H1 (cell line): Measurements from ENCODE around the gene CTNND2. TPM values are rescaled to one million over a fixed set of nuclear protein-coding genes. Genes with fewer than 3 reads are reported as not detected.

Source experiments
- BRCA1 ChIP-seq: IDR thresholded peaks from 2 replicates; pipeline ENCODE4 v1.6.1; 2012; ENCODE audit warnings: low read depth, low read length, improper control_type of control experiment
- CHD7 ChIP-seq: fragments of 300-600 bp; sonication (generic); IDR thresholded peaks from 2 replicates; pipeline ENCODE4 v1.7.1; 2012; ENCODE audit warnings: low read length, moderate library complexity, mild to moderate bottlenecking, inconsistent platforms; ENCODE audit not compliant: insufficient replicate concordance
- GTF2F1 ChIP-seq: IDR thresholded peaks from 2 replicates; pipeline ENCODE4 v1.6.1; 2012; ENCODE audit warnings: low read depth, low read length, improper control_type of control experiment, borderline replicate concordance
- KDM4A ChIP-seq: IDR thresholded peaks from one replicate; pipeline ENCODE4 v1.7.1; 2012; ENCODE audit warnings: low read depth, mild to moderate bottlenecking, moderate library complexity, low read length, inconsistent platforms; ENCODE audit not compliant: severe bottlenecking
- MAFK ChIP-seq: IDR thresholded peaks from 2 replicates; pipeline ENCODE4 v1.6.1; 2012; ENCODE audit warnings: low read depth, mild to moderate bottlenecking, improper control_type of control experiment, low read length
- NANOG ChIP-seq: IDR thresholded peaks from 2 replicates; pipeline ENCODE4 v1.6.1; 2011; ENCODE audit warnings: low read length, low read depth, mild to moderate bottlenecking, inconsistent platforms; ENCODE audit not compliant: insufficient read depth, poor library complexity, severe bottlenecking
- SIN3A ChIP-seq, 2 experiments: IDR thresholded peaks in 1 of 2; conservative IDR thresholded peaks in 1 of 2; 2 replicates each; pipeline ENCODE4 v1.6.1; 2011 to 2012; ENCODE audit warnings: low read length in 2 of 2, improper control_type of control experiment in 1 of 2, low read depth in 1 of 2, mild to moderate bottlenecking in 1 of 2
- SIX5 ChIP-seq: IDR thresholded peaks from 2 replicates; pipeline ENCODE4 v1.6.1; 2011; ENCODE audit warnings: mild to moderate bottlenecking, low read depth, low read length
- SP1 ChIP-seq: IDR thresholded peaks from 2 replicates; pipeline ENCODE4 v1.6.1; 2011; ENCODE audit warnings: low read depth, low read length
- SP4 ChIP-seq: IDR thresholded peaks from 2 replicates; pipeline ENCODE4 v1.6.1; 2012; ENCODE audit warnings: low read length, inconsistent platforms
- TAF1 ChIP-seq: IDR thresholded peaks from 2 replicates; pipeline ENCODE4 v1.6.1; 2011; ENCODE audit warnings: mild to moderate bottlenecking, low read depth, low read length
- polyA plus RNA-seq, 7 experiments: library from polyadenylated mRNA; depleted of rRNA in 3 of 7; stranded (reverse) in 5 of 7; unstranded in 2 of 7; fragments of >200 nt in 5 of 7; fragments of 200-250 nt in 2 of 7; gene quantifications; 1 replicate in 5 of 7; 2 replicates in 1 of 7; 4 replicates in 1 of 7; pipeline versions ENCODE4 v1.2.1 to v1.2.3, GENCODE V29; 2011 to 2013; ENCODE audit warnings: missing spikeins in 2 of 7, mixed read lengths in 2 of 7
- total RNA-seq: library from RNA; stranded (reverse); fragmentation: NEBNext Ultra II Directional; extraction: Animal tissue kit (Norgen Biotek cat#: 25700); gene quantifications from 2 replicates; pipeline ENCODE4 v1.2.1, GENCODE V29; 2021

CTNND2 gene
- total and polyA plus RNA-seq, 2 of the 8 experiments (the other 6 are each of a cell fraction or from before 2014, with no cell fraction given), result 7.4 to 14.2 TPM

DNA sequence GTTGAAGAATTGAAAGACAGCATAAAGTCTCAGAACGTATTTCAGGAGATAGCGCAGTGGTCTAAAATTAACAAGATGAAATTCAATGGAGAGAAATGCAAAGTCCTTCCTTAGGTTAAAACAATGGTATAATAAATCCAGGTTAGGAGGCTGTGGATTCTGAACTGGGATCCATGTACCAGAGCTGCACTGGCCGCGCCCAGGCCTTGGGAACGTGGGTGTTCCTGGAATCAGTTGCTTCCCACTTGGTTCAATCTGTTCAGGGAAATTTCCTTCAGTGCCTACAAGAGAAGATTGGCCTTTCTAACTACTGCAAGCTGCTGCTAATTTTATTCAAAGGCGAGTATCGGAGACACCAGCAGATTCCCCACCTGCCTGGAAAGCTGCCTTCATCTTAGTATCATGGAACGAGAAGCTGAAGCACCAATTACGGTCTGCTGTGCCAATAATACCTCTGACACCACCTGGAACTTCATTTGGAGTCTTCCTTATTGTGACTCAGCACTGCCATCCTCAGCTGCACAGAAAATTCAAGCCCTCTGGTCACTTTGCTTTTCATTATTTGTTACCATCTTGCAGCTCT, 14.3 kb upstream of the CTNND2 start (continued):
- TF ChIP-seq CHD7, result no peak
- no peak for TF ChIP-seq NANOG
- no peak for TF ChIP-seq TAF1
- TF ChIP-seq KDM4A, result no peak
- no peak for TF ChIP-seq SIX5
- no peak for TF ChIP-seq SIN3A (conservative IDR thresholded peaks at IDR 0.05 in 1 of 2, IDR thresholded peaks at IDR 0.05 in 1 of 2; ENCODE audit: low read depth in 1 of 2, low read length in 2 of 2)
- TF ChIP-seq BRCA1, result no peak
- no peak for TF ChIP-seq GTF2F1
- no peak for TF ChIP-seq SP1
- TF ChIP-seq SP4, result no peak
- TF ChIP-seq MAFK, result no peak
